Measurements from ENCODE around the gene SUZ12.
"Not testable (repeated sequence)": the region's sequence is repeated elsewhere in the genome, so short reads cannot be mapped to it uniquely, and the experiment has no call there.

SUZ12 gene

GRCh38 chr17:32042266-32042665, 105.5 kb downstream of the SUZ12 start:
- not testable (repeated sequence) for DNase-seq

GRCh38 chr17:32045611-32046010, 108.8 kb downstream of the SUZ12 start:
- DNase-seq = not testable (repeated sequence)

GRCh38 chr17:32047663-32048062, 110.9 kb downstream of the SUZ12 start:
- not testable (repeated sequence) for DNase-seq
